Measurements from ENCODE around the gene NKAIN2.

NKAIN2 gene

GRCh38 chr6:124430740-124431318 lies 627.2 kb downstream of the NKAIN2 start:
- POLR2A ChIA-PET: no interaction called here
- no peak overlapping the region for H3K4me3 ChIP-seq (ENCODE audit: low read depth, low read length)
- no peak for DNase-seq (ENCODE audit: low read depth, low spot score)
- no peak for TF ChIP-seq CTCF (IDR thresholded peaks at IDR 0.05; ENCODE audit: insufficient read depth, low read length, missing control alignments)
- CTCF ChIA-PET: no interaction called here

GRCh38 chr6:124432620-124433019 lies 629.0 kb downstream of the NKAIN2 start:
- ChIA-PET POLR2A (no interaction called here), CTCF (no interaction called here)
- no peak for DNase-seq (ENCODE audit: low read depth, low spot score)
- H3K4me3 ChIP-seq (ENCODE audit: low read depth, low read length): no peak overlapping the region
- no peak for TF ChIP-seq CTCF (IDR thresholded peaks at IDR 0.05; ENCODE audit: insufficient read depth, low read length, missing control alignments)

DNA sequence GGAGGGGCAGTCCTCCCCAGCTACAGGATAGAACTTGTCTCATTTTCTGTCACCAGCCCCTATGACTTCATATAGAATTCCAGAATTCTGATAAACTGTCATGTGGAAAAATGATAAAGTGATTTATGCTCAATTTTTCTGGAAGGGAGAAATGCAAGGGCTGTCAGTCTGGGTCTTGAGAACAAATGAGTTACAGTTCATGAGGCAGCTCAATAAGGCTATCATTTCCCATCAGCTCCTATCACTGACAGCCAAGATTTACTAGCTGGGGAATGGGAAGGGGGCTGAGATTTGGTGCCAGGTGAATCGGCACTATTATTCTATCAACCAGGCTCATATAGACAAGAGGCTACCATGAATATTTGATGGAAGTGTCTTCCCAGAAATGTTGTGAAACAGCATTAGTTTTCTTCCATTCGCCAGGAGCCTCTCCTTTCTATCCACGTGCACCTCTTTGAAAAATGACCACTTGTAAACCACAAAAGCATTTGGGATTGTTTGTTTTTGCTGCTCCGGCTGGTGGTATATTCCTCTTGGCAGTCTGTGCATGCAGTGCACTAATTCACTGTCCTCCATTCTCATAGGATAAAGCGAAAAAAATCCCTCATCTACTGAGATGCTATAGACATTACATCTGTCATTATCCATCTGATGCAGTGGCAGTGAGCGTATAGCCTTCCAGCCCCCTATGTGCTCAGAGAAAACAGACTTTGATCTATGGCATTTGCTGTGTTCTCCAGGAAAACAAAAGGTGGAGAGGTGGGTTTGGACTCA lies 629.9 kb downstream of the NKAIN2 start:
- no peak for TF ChIP-seq CTCF (IDR thresholded peaks at IDR 0.05; ENCODE audit: insufficient read depth, low read length, missing control alignments)
- DNase-seq (ENCODE audit: low read depth, low spot score): no peak
- ChIA-PET POLR2A (no interaction called here), CTCF (no interaction called here)
- no peak overlapping the region for H3K4me3 ChIP-seq (ENCODE audit: low read depth, low read length)

DNA sequence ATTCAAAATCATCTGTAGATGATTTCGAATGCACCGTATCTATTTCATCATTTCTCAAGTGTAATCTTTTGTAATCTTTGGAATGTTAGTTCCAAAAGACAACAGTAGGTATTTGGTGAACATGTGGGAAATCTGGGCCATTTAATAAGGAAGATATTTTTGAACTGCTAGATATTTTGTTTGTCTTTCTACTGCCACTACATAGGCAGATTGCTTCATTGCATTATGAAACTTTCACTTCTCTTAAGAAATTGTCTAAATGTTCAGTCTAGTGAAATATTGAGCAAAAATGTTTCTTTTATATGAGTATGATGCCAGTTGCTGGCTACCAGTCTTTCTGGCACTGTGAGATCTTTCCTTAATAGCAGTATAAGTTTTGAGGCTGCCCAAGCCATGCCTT lies 630.8 kb downstream of the NKAIN2 start:
- no peak for DNase-seq (ENCODE audit: low read depth, low spot score)
- CTCF ChIA-PET: no interaction called here
- no peak overlapping the region for H3K4me3 ChIP-seq (ENCODE audit: low read depth, low read length)
- POLR2A ChIA-PET: no interaction called here
- no peak for TF ChIP-seq CTCF (IDR thresholded peaks at IDR 0.05; ENCODE audit: insufficient read depth, low read length, missing control alignments)

DNA sequence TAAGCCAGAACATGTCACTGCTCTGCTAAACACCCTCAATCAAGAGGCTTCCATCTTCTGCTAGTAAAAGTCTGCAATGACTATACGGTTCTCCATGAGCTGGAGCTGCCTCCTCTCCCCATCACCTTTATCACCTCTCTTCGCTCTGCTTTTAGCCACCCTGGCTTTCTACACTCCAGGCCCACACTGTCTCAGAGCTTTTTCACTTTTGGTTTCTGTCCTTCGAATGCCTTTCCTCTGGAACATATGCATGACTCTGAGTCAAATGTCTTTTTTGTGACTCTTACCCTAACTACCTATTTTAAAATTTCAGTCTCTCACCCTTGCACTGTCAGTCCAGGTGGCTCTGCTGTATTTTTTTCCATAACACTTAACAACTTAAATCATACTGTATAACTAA lies 633.1 kb downstream of the NKAIN2 start:
- CTCF ChIA-PET: no interaction called here
- POLR2A ChIA-PET: no interaction called here
- DNase-seq (ENCODE audit: low read depth, low spot score): no peak
- no peak overlapping the region for H3K4me3 ChIP-seq (ENCODE audit: low read depth, low read length)
- TF ChIP-seq CTCF (IDR thresholded peaks at IDR 0.05; ENCODE audit: insufficient read depth, low read length, missing control alignments): no peak

GRCh38 chr6:124438546-124439065 lies 634.9 kb downstream of the NKAIN2 start:
- ChIA-PET CTCF (no interaction called here), POLR2A (no interaction called here)
- H3K4me3 ChIP-seq (ENCODE audit: low read depth, low read length): no peak overlapping the region
- TF ChIP-seq CTCF (IDR thresholded peaks at IDR 0.05; ENCODE audit: insufficient read depth, low read length, missing control alignments): no peak
- DNase-seq (ENCODE audit: low read depth, low spot score): no peak
